Subcutaneous abdominal adipose tissue (tissue), 5 donors: ENCODE data around the gene GPC6.

Experiments used
- H3K27ac ChIP-seq: one replicate; pipeline ENCODE4 v1.7.0; 2013; ENCODE audit warnings: low read depth, mild to moderate bottlenecking, inconsistent platforms, low read length, moderate library complexity
- H3K27me3 ChIP-seq, 5 donors: one replicate each; pipeline ENCODE4 v1.7.0; 2013; ENCODE audit warnings: low read length in 5 of 5, inconsistent platforms in 1 of 5; ENCODE audit not compliant: control insufficient read depth in 5 of 5, insufficient read depth in 4 of 5
- H3K36me3 ChIP-seq, 5 donors: one replicate each; pipeline ENCODE4 v1.7.0; 2013; ENCODE audit warnings: low read length in 5 of 5; ENCODE audit not compliant: control insufficient read depth in 5 of 5, insufficient read depth in 5 of 5
- H3K4me1 ChIP-seq, 5 donors: one replicate each; pipeline ENCODE4 v1.7.0; 2013; ENCODE audit warnings: low read length in 5 of 5, mild to moderate bottlenecking in 3 of 5, moderate library complexity in 1 of 5; ENCODE audit not compliant: control insufficient read depth in 5 of 5, insufficient read depth in 5 of 5
- H3K4me3 ChIP-seq, 5 donors: one replicate each; pipeline ENCODE4 v1.7.0; 2013; ENCODE audit warnings: low read length in 5 of 5, low read depth in 1 of 5
- H3K9ac ChIP-seq, 5 donors: one replicate each; pipeline ENCODE4 v1.7.0; 2013; ENCODE audit warnings: low read length in 5 of 5, mild to moderate bottlenecking in 4 of 5, moderate library complexity in 3 of 5
- H3K9me3 ChIP-seq, 5 donors: one replicate each; pipeline ENCODE4 v1.7.0; 2013; ENCODE audit warnings: low read length in 5 of 5; ENCODE audit not compliant: control insufficient read depth in 5 of 5
- donor health status: healthy.
- donor health status: healthy.
- donor health status: healthy.
- donor health status: healthy.
- donor health status: healthy.

GPC6 gene

GRCh38 chr13:93462151-93462550 lies 235.5 kb downstream of the GPC6 start:
- no peaks in the 10 kb centered on the region for H3K9me3 ChIP-seq
- no peaks in the 10 kb centered on the region for H3K36me3 ChIP-seq
- H3K4me1 ChIP-seq = no peaks in the 10 kb centered on the region
- no peak overlapping the region for H3K9ac ChIP-seq
- H3K4me3 ChIP-seq = no peak overlapping the region
- H3K27me3 ChIP-seq = no peaks in the 10 kb centered on the region
- H3K27ac ChIP-seq = no peak overlapping the region

- Histone ChIP-seq H3K27ac (no peak overlapping the region), H3K9me3 (no peaks in the 10 kb centered on the region), H3K36me3 (no peaks in the 10 kb centered on the region), H3K9ac (no peak overlapping the region), H3K4me1 (no peaks in the 10 kb centered on the region), H3K4me3 (no peak overlapping the region), H3K27me3 (no peaks in the 10 kb centered on the region)
These were observed 240.0 kb downstream of the GPC6 start for GRCh38 chr13:93466502-93467036.

GRCh38 chr13:93467175-93467574 lies 240.6 kb downstream of the GPC6 start:
- no peaks in the 10 kb centered on the region for H3K27me3 ChIP-seq

GRCh38 chr13:93468433-93468832 lies 241.8 kb downstream of the GPC6 start:
- H3K9me3 ChIP-seq = peaks cover 0 to 8% (median 0%) of the 10 kb centered on the region in 5 donors
- no peaks in the 10 kb centered on the region for H3K4me1 ChIP-seq
- no peak overlapping the region for H3K4me3 ChIP-seq
- H3K27me3 ChIP-seq = no peaks in the 10 kb centered on the region
- H3K27ac ChIP-seq = no peak overlapping the region
- H3K9ac ChIP-seq = no peak overlapping the region
- no peaks in the 10 kb centered on the region for H3K36me3 ChIP-seq

More at GRCh38 chr13:93467175-93467574, 240.6 kb downstream of the GPC6 start:
- no peak overlapping the region for H3K27ac ChIP-seq
- H3K36me3 ChIP-seq = no peaks in the 10 kb centered on the region
- H3K4me3 ChIP-seq = no peak overlapping the region
- no peak overlapping the region for H3K9ac ChIP-seq
- H3K4me1 ChIP-seq = no peaks in the 10 kb centered on the region
- H3K9me3 ChIP-seq = peaks cover 0 to 1% (median 0%) of the 10 kb centered on the region in 5 donors

- Histone ChIP-seq H3K9me3 (peaks cover 0 to 12% (median 0%) of the 10 kb centered on the region in 5 donors), H3K36me3 (no peaks in the 10 kb centered on the region), H3K4me1 (no peaks in the 10 kb centered on the region), H3K27me3 (no peaks in the 10 kb centered on the region), H3K27ac (no peak overlapping the region), H3K9ac (no peak overlapping the region), H3K4me3 (no peak overlapping the region)
These were observed 245.7 kb downstream of the GPC6 start for GRCh38 chr13:93472296-93472695.

GRCh38 chr13:93472814-93473296 lies 246.2 kb downstream of the GPC6 start:
- no peaks in the 10 kb centered on the region for H3K4me1 ChIP-seq
- H3K4me3 ChIP-seq = no peak overlapping the region
- H3K9me3 ChIP-seq = peaks cover 0 to 12% (median 0%) of the 10 kb centered on the region in 5 donors
- H3K27ac ChIP-seq = no peak overlapping the region
- no peaks in the 10 kb centered on the region for H3K27me3 ChIP-seq
- H3K9ac ChIP-seq = no peak overlapping the region
- H3K36me3 ChIP-seq = no peaks in the 10 kb centered on the region

- Histone ChIP-seq H3K27ac (no peak overlapping the region), H3K27me3 (no peaks in the 10 kb centered on the region), H3K4me3 (no peak overlapping the region), H3K36me3 (no peaks in the 10 kb centered on the region), H3K9me3 (peaks cover 0 to 12% (median 0%) of the 10 kb centered on the region in 5 donors), H3K4me1 (no peaks in the 10 kb centered on the region), H3K9ac (no peak overlapping the region)
These were observed 247.0 kb downstream of the GPC6 start for GRCh38 chr13:93473441-93474270.

GRCh38 chr13:93476175-93476574 lies 249.6 kb downstream of the GPC6 start:
- no peak overlapping the region for H3K9ac ChIP-seq
- H3K9me3 ChIP-seq = peaks cover 0 to 12% (median 0%) of the 10 kb centered on the region in 5 donors
- no peak overlapping the region for H3K4me3 ChIP-seq
- H3K36me3 ChIP-seq = no peaks in the 10 kb centered on the region
- no peaks in the 10 kb centered on the region for H3K27me3 ChIP-seq
- no peak overlapping the region for H3K27ac ChIP-seq
- no peaks in the 10 kb centered on the region for H3K4me1 ChIP-seq

- H3K36me3 ChIP-seq = no peaks in the 10 kb centered on the region
- no peak overlapping the region for H3K9ac ChIP-seq
- H3K4me3 ChIP-seq = no peak overlapping the region
- no peaks in the 10 kb centered on the region for H3K4me1 ChIP-seq
- H3K27ac ChIP-seq = no peak overlapping the region
- H3K27me3 ChIP-seq = no peaks in the 10 kb centered on the region
- peaks cover 0 to 11% (median 0%) of the 10 kb centered on the region in 5 donors for H3K9me3 ChIP-seq
These were observed 250.6 kb downstream of the GPC6 start for GRCh38 chr13:93477238-93477637.

GRCh38 chr13:93480553-93481106 lies 254.0 kb downstream of the GPC6 start:
- no peak overlapping the region for H3K9ac ChIP-seq
- no peak overlapping the region for H3K27ac ChIP-seq
- H3K27me3 ChIP-seq = no peaks in the 10 kb centered on the region
- H3K36me3 ChIP-seq = no peaks in the 10 kb centered on the region
- H3K4me1 ChIP-seq = no peaks in the 10 kb centered on the region
- no peak overlapping the region for H3K4me3 ChIP-seq
- H3K9me3 ChIP-seq = no peaks in the 10 kb centered on the region
